SIG-M5 treated with dmso at 0.1 percent for 504 hours (cell line): ENCODE measurements around the gene IGFBP2.

Source experiments
- DNase-seq: peaks from one replicate; lab custom pipeline; 2025; ENCODE audit not compliant: unreplicated experiment; lab: John Stamatoyannopoulos, UW

IGFBP2 gene

DNA sequence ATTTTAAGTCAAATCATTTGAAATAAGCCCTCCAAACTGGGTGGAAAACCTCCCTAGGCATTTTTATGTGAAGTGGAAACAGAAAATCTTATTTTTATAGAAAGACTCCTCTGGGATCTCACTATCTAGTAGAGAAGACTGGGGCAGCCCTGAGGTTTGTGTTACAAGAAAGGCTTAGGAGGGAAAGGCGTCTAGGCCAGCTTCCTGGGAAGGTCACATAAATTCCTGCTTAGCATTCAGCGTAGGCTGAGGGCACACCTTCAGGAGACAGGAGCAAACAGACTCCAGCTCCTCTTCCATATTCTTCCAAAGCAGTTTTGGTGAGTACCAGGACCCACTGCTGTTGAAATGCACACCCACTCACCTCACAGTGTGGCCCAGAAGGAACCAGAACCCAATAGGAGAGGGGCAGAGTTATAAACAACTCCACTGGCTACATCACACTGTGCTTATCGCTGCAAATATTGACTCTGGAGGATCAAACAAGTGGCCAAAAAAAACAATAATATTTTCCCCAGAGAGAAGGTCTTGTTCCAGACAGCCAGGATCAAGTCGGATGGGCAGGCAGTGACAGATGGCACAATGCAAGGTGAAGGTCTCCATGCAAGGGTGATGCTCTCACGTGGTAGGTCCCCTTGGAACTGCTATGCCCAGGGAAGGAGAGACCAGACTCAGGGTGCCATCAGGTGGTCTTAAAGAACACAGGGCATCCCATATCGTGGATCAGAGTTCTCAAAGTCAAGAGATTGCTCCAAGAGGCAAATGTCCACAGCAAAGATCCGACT is 17.7 kb upstream of the IGFBP2 start:
- DNase-seq, result no peak

DNA sequence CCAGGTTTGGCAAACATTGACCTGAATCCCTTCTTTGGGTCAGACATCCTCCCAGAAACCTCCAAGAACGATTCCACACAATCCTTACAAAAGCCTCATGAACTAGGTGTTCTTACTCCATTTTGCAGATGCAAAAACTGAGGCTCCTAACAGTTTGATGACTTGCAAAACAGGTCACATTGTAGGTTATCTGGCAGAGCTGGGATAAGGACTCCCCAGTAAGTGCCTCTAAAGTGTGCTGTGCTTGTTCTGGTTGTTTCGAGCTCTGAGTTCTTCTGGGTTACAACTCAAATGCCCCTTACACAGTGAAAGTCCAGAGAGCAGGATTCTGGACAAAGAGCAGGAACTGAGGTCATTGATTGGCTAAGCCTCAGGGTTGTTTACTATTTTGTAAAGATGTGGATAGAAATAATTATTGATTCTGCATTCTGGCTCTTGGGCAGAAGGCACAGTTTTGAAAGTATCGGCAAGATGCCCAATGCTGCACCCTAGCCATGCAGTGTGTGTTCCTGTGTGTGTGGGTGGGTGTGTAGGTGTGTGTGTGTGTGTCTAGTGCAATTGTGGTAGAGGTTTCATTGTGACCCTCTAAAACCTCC is 17.0 kb upstream of the IGFBP2 start:
- DNase-seq, result no peak

DNA sequence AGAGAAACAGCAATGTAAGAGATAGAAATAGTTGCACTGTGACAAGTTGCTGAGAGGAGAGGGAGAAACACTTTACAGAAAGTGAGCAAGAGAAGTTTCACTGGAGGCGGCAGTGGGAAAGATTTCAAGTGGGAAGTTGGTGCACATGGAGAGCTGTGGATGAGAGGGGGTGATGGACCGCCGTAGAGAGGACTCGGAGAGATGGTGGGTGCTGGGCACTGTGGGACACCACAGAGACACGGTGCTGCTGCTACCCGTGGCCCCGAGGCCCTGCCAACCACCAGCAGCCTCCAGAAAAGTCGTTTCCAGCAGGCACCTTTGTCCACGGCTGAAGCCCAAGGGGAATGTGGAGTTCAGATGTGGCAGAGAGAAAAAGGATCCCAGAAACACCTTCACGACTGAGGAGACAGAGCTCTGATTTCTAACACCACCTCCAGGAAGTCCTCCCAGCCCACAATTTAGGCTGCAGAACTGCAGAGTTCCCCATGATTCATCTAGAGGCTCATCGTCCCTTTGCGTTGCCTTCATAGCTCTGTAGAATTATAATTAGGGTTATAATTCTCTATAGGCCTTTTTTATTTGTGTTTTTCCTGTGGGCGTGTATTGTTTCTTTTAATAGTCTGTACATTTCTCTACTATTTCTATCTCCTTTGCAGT is 15.9 kb upstream of the IGFBP2 start:
- DNase-seq, result no peak

DNA sequence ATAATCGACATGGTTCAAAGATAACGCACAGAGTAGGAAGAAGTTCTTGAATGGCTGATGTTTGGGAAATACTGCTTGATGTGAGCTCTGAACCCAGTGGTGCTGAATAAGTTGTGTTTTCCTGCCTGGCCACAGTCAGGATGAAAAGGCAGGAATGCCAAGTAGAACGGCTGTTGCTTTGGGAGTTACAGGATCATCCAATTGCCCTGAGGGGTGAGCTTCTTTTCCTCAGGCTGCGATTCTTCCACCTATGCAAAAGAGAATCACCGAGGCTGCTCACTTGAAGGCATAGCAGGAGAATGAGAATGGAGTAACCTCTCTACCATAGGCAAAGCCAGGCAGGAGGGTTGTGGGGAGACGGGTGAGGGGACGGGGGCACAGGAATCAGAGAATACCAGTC is 14.4 kb upstream of the IGFBP2 start:
- no peak for DNase-seq

DNA sequence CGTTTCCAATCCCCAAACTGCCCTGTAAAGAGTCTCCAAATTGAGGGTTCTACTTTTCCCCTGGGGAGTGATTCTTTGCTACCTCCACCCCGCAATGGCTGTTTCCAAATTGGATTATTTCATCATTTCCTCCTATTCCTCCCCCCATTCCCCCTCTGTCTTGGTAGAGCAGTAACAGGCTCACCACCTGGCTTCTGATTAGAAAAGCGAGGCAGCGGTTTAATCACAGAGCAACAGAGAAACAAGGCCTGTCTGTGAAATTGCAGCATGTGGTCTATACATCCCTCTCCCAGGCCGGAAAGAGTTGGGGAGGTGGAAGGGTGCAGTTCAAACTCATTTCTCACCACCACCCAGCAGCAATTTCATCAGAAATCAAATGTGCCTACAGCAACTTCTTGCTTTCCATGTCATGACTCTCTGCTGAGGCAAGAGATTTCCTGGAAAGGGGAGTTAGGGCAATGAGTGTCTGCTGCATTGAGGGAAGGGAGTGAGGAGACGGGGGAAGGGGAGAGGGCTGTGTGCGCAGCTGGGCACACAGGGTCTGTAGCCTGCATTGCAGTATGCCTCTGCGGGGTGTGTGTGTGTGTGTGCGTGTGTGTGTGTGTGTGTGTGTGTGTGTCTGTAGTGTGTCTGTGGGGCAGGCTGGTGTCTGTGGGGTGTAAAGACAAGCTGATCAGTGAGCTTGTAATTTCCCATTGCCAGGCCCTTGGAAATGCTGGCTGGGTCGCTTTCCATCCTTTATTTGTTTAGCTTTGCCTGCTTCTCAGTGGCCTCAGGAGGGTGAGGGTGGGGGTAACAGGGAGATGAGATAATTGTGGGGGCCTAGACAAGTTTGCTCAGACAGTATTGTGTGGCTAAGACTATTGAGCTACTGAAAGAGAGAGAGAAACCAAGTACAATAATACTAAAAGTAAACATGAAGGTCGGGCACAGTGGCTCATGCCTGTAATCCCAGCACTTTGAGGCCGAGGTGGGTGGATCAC is 13.5 kb upstream of the IGFBP2 start:
- DNase-seq, result peak; percentile 40

DNA sequence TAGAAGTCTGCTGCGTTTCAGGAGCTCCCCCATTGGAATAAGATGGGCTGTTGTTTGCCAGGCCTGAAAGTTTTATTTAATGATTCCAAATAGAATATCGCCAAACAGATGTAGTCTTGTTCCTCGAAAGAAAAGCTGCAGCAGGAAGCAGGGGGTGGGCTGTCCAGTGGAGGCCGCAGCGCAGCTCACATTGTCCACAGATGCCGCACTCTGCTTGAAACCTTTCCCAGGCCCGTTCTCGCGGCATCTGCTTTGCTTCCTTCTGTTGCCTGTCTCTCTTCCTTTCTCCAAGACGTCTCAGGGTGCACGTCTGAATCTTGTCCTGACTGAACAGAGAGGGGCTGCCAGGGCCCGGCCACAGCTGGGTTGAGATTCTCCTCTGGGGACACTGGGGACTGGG is 12.4 kb upstream of the IGFBP2 start:
- no peak for DNase-seq

DNA sequence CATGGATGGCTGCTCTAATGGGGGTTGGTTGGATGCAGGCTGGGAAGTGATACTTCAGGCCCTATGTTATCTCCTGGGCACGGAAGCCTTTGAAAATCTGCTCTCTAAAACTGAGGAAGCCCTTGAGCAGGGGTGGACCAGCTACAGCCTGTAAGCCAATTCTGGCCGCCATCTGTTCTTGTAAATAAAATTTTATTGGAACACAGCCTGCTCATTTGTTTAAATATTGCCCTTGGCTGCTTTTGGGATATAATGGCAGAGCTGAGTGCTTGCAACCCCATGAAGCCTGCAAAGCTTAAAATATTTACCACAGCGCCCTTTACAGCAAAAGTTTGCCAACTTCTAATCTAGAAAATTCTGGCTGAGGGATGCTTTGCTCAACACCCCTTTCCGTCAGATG is 11.9 kb upstream of the IGFBP2 start:
- no peak for DNase-seq

DNA sequence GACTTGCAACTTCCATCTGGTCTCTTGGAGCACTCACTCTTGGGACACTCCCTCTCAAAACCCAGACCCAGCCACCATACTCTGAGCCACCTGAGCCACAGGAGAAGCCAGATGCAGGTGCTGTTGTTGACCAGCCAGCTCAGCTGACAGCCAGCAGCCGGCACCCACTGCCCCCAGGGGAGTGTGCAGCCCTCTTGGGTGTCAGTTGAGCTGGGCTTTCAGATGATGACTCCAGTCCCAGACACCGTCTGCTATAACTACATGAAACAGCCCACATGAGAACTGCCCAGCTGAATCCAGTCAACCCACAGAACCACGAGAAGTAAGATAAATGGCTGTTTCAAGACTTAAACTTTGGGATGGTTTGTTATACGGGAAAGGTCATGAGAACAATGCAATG is 10.7 kb upstream of the IGFBP2 start:
- DNase-seq, result no peak

DNA sequence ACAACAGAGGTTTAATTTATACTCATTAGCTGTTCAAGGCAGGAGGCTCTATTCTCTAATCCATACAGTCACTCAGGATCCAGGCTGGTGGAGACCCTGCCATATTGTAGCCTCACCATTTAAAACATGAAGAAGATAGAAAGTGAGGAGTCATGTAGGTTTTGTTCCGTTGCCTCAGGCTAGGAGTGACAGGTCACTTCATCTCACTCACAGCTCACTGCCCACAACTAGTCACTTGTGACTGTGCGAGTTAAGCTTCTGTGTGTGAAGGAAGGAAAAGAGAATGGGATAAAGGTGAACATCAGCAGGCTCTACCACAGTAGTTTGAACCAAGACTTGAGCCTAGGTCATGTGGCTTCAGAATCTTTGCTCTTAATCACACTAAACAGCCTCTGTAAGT is 9.0 kb upstream of the IGFBP2 start:
- DNase-seq, result no peak

DNA sequence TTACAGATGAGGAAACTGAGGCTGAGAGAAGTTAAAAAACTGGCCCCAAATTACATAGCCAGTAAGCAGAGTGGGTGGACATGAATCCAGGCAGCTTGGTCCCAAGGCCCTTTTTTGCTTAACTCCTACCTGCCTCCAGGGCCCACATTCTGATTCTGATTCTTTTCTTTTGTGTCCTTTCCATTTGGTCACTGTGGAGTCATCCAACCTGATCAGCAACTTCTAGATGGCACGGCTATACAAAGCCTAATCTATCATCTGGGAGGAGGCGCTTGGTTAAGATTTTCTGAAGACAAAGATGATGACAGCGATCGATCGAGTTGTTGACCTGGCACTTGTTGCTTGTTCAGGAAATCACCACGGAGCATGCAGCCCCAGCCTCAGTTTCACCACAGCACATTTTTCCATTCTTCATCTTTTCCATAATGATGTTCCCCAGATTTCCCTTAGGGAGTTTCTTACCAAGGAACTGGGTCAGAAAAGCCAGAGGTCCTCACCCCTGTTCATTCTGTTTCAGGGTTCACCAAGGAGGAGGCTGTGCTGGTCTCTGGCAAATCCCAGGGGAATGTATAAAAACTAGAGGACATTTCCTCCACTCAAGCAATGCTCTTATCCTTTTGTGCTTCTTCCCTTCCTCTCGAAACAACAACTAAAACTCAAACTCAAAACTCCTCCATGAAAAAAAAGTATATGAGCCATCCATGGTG is 6.9 kb upstream of the IGFBP2 start:
- peak; percentile 9 for DNase-seq

DNA sequence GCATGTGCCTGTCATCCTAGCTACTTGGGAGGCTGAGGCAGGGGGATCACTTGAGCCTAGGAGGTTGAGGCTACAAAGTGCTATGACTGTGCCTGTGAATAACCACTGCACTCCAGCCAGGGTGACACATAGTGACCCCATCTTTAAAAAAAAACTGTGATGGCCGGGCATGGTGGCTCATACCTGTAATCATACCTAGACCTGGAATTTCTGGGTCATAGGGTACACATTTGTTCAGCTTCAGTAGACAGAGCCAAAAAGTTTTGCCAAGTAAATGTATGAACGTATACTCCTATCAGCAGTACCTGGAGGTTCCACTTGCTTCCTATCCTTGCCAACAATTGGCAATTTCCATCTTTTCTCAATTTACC is 6.4 kb upstream of the IGFBP2 start:
- no peak for DNase-seq

DNA sequence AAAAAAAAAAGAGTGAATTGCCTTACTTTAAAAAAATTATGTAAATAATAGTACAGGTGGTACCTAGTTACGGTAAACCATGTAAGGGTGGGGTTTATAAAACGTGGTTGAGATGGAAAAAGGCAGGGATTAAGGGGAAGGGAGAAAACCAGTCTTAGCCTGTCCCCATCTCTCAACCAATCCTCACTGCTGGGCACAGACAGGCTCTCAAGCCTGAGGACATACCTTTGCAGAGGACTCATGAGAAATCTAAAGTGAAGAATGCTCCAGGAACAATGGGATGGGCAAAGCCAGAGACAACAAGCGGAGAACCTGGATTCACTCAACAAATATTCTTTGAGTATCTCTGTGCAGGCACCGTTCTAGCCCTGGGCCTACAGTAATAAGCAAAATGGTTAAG is 3.4 kb upstream of the IGFBP2 start:
- DNase-seq, result no peak

DNA sequence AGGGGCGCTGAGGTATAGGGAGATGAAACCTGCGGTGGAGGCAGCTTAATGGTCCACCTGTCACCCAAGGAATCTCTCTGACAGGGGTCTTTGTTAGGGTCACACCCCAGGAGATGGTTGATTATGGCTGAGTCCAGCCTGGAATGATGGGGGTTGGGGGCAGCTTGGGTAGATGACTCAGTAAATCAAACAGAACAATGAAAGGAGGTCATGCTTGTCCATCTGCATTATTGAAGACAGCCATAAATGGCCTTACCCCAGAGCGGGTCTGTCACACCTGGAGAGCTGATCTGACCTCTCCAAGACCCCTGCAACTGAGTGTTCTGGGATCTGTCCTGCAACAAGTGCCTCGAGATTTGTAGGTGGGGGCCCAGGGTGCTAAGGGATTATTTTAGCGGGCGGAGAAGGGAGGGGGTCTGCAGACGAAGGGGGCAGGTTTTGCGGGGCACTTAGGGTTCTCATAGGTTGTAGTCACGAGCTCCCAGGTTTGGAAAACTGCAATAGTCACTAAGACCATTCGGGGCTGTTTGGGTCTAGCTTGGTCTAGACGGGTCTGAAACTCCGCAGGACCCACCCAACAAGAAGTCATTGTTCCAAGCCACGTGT is 771 bp upstream of the IGFBP2 start:
- no peak for DNase-seq

DNA sequence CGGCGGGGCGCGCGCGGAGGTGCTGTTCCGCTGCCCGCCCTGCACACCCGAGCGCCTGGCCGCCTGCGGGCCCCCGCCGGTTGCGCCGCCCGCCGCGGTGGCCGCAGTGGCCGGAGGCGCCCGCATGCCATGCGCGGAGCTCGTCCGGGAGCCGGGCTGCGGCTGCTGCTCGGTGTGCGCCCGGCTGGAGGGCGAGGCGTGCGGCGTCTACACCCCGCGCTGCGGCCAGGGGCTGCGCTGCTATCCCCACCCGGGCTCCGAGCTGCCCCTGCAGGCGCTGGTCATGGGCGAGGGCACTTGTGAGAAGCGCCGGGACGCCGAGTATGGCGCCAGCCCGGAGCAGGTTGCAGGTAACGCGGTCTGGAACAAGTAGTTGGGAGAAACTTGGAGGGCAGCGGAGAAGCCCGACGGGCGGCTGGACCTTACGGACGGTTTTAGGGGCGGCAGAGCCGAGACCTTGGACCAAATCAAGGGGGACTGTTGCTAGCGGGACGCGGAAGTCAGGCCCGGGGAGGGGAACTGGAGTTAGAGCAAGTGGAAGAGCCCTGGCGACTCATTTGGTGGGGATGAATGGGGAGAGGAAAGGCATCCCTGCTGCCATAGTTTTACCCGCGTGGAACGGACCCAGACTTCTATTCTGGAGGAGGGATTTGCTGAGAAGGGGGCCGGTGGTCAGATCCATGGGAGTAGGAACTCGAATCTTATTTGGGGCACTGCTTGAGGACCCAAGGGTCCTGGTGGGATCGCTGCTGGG is 573 bp downstream of the IGFBP2 start:
- peak; percentile 43 for DNase-seq

DNA sequence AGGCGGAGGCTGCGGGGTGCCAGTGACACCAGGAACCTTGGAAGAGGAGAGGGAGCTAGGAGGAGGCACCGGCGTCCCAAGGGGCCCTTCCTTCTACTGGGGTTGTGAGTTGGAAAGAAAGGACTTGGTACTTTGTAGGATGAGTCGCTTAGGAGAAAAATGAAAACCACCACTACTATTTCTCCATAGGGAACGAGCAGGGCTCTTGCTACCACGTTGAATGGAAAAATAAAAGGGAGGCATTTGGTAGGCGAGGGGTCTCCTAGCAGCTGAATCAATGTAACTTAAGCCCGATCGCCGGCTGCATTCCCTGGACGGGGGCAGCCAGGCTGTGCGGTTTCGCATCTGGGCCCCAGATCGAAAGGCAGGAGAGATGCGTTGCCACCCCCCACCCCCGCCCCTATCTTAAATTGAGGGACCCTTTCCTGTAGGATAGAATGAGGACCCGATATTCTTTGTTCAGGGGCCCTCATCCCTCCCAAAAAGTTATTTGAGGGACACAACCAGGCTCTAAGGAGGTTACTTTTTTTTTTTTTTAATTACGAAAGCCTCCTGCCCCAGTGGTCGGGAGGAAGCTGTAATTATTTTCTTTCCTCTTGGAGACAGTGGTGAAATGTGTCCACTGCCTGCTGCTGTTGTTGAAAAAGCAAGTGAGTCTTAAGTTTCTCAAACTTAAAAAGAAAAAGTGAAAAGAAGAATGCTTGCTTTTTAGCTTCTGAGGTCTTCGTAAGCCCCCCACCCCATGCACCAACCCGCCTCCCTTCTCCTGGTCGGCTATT is 1.3 kb downstream of the IGFBP2 start:
- peak; percentile 61 for DNase-seq

DNA sequence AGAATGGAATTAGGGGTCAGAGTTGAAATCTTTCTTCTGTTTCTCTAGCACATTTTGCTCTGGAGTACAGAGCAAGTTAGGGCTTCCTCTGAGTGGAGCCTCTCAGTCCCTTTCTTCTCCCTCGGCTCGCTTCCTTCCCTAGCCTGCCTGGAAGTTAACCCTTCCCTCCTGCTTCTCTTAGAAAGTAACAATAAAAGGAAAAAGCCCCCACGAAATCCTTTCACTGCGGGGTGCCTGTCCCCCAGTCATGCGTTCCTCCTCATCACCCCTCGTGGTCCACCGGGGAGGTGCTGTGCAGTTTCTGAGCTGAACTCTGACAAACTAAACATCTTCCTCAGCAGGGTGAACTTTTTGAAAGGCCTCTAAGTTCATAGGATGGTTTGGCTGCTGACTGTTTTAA is 2.0 kb downstream of the IGFBP2 start:
- DNase-seq, result no peak

DNA sequence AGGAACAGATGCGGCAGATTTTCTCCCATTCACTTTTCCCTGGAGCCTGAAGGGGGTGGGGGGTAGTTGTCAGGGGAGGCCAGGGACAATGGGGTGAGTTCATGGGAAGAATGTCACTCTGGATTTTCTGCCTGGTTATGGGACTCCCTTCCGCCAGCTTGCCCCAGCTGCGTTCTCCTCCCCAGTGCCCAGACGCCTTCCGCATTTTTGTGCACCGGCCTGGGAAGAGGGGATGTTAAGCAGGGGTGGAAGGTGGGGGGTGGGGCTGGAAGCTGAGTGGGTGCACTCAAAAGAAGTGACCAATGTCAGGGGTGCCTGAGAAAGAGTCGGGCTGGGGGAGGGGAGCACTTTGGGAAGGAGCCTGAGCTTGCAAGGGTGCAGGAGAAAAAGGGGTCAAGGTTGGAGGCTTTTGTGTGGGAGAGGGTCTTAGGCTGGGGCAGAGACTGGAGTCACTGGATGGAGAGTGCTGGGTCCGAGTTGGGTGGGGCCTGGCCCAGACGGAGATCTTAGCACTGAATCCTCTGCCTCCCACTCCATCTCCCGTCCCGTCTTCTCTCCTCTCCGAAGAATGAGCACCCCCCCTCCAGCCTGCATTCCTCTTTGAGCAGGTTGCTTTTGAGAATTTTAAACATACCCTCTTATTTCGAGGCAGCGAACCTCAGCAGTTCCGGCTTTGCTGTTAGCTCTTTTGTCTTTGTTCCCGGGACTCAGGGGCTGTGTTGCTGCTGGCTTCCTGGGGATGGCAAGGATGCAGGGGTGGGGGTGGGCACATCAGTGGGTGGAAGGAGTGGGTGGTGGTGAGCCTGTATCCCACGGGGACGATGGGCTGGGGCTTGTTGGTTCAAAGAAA is 2.7 kb downstream of the IGFBP2 start:
- DNase-seq, result no peak
